Esophagus muscularis mucosa (tissue), 4 donors: ENCODE measurements around the gene TOPORS.

Source experiments
- CTCF ChIP-seq, 3 experiments: fragments of 200-600 bp in 2 of 3; fragments of 450-650 bp in 1 of 3; sonication (generic) in 2 of 3; IDR thresholded peaks; one replicate each; pipeline ENCODE4 v1.5.1; 2017 to 2019; ENCODE audit warnings: antibody characterized with exemption in 3 of 3, mild to moderate bottlenecking in 2 of 3, moderate library complexity in 1 of 3
- EP300 ChIP-seq: sonication (generic); formaldehyde crosslinking; IDR thresholded peaks from one replicate; pipeline ENCODE4 v1.6.1; 2017; ENCODE audit warnings: antibody characterized with exemption
- POLR2A ChIP-seq: fragments of 450-650 bp; IDR thresholded peaks from one replicate; pipeline ENCODE4 v1.6.1; 2017; ENCODE audit warnings: antibody characterized with exemption, moderate library complexity, mild to moderate bottlenecking, low read depth
- POLR2AphosphoS5 ChIP-seq, 2 donors: sonication (generic); formaldehyde crosslinking; IDR thresholded peaks; one replicate each; pipeline ENCODE4 v1.6.1; 2017; ENCODE audit warnings: antibody characterized with exemption in 2 of 2

- TF ChIP-seq POLR2AphosphoS5 (IDR thresholded peaks at IDR 0.05) (no peak), CTCF (IDR thresholded peaks at IDR 0.05) (no peak), POLR2A (no peak), EP300 (no peak)
Measured at GRCh38 chr9:32526707-32527048, 25.7 kb downstream of the TOPORS start.
